KMS-11 (cell line): ENCODE measurements around the gene DBN1.

Experiments used
- H2AFZ ChIP-seq: fragments of 200-600 bp; sonication (generic); 2 replicates; pipeline ENCODE4 v1.6.1; 2016; ENCODE audit warnings: antibody characterized with exemption, mixed run types, low read depth
- H3K27ac ChIP-seq: fragments of 200-600 bp; sonication (generic); 2 replicates; pipeline ENCODE4 v1.6.1; 2016; ENCODE audit warnings: mild to moderate bottlenecking, mixed run types
- H3K27me3 ChIP-seq: fragments of 200-600 bp; sonication (generic); 2 replicates; pipeline ENCODE4 v1.6.1; 2017; ENCODE audit warnings: mild to moderate bottlenecking, low read depth, mixed run types, moderate library complexity; ENCODE audit not compliant: insufficient read depth
- H3K36me3 ChIP-seq: fragments of 200-600 bp; sonication (generic); 2 replicates; pipeline ENCODE4 v1.6.1; 2017; ENCODE audit warnings: mild to moderate bottlenecking, mixed run types; ENCODE audit not compliant: insufficient read depth
- H3K4me1 ChIP-seq: fragments of 200-600 bp; sonication (generic); 2 replicates; pipeline ENCODE4 v1.6.1; 2016; ENCODE audit warnings: mild to moderate bottlenecking, low read depth, mixed run types; ENCODE audit not compliant: poor library complexity, severe bottlenecking
- H3K4me2 ChIP-seq: fragments of 200-600 bp; sonication (generic); 2 replicates; pipeline ENCODE4 v1.7.0; 2016; ENCODE audit warnings: mild to moderate bottlenecking, mixed run types
- H3K4me3 ChIP-seq: fragments of 200-600 bp; sonication (generic); IDR thresholded peaks from 2 replicates; pipeline ENCODE4 v1.6.1; 2017; ENCODE audit warnings: low read depth, low read length, mixed read lengths; ENCODE audit not compliant: insufficient read depth
- H3K79me2 ChIP-seq: fragments of 200-600 bp; sonication (generic); 2 replicates; pipeline ENCODE4 v1.6.1; 2016; ENCODE audit warnings: low read depth, mixed run types; ENCODE audit not compliant: insufficient read depth
- H3K9ac ChIP-seq: fragments of 200-600 bp; sonication (generic); 2 replicates; pipeline ENCODE4 v1.6.1; 2016; ENCODE audit warnings: mild to moderate bottlenecking, mixed run types
- H4K20me1 ChIP-seq: fragments of 200-600 bp; sonication (generic); 2 replicates; pipeline ENCODE4 v1.6.1; 2016; ENCODE audit warnings: mild to moderate bottlenecking, mixed run types; ENCODE audit not compliant: insufficient read depth
- CTCF ChIP-seq: fragments of 200-600 bp; sonication (generic); conservative IDR thresholded peaks from 2 replicates; pipeline ENCODE4 v1.6.1; 2017; ENCODE audit warnings: low read depth, mild to moderate bottlenecking, antibody characterized with exemption, low read length, moderate library complexity, mixed read lengths

Gene DBN1

GRCh38 chr5:177509991-177510566 lies 36.6 kb upstream of the DBN1 start:
- Histone ChIP-seq H3K9ac (no peak overlapping the region), H3K27ac (no peak overlapping the region), H2AFZ (no peak overlapping the region), H3K4me3 (no peak overlapping the region), H4K20me1 (no peaks in the 10 kb centered on the region), H3K79me2 (no peaks in the 10 kb centered on the region), H3K27me3 (no peaks in the 10 kb centered on the region), H3K4me2 (no peak overlapping the region), H3K4me1 (no peaks in the 10 kb centered on the region), H3K36me3 (no peaks in the 10 kb centered on the region)
- no peak for TF ChIP-seq CTCF

GRCh38 chr5:177509381-177509951 lies 36.0 kb upstream of the DBN1 start, which contains the start of gene DOK3:
Gene DOK3 (minus strand): TSS chr5:177509826. CDS start chr5:177509540, 286 bp downstream.
- H3K4me2 ChIP-seq, result no peak within 1 kb of the TSS
- no peaks in the 10 kb centered on the region for H3K36me3 ChIP-seq
- H3K9ac ChIP-seq, result no peak within 1 kb of the TSS
- H3K27me3 ChIP-seq, result no peaks in the 10 kb centered on the region
- no peak for TF ChIP-seq CTCF
- no peaks in the 10 kb centered on the region for H3K79me2 ChIP-seq
- no peak within 1 kb of the TSS for H2AFZ ChIP-seq
- no peak within 1 kb of the TSS for H3K4me3 ChIP-seq
- H4K20me1 ChIP-seq, result no peaks in the 10 kb centered on the region
- no peak within 1 kb of the TSS for H3K27ac ChIP-seq
- no peaks in the 10 kb centered on the region for H3K4me1 ChIP-seq

GRCh38 chr5:177508837-177509236 lies 35.4 kb upstream of the DBN1 start:
- no peak for TF ChIP-seq CTCF
- no peaks in the 10 kb centered on the region for H3K36me3 ChIP-seq
- no peak overlapping the region for H3K4me2 ChIP-seq
- H4K20me1 ChIP-seq, result no peaks in the 10 kb centered on the region
- no peak overlapping the region for H3K27ac ChIP-seq
- no peaks in the 10 kb centered on the region for H3K79me2 ChIP-seq
- no peak overlapping the region for H3K4me3 ChIP-seq
- no peak overlapping the region for H3K9ac ChIP-seq
- H2AFZ ChIP-seq, result no peak overlapping the region
- H3K27me3 ChIP-seq, result no peaks in the 10 kb centered on the region
- no peaks in the 10 kb centered on the region for H3K4me1 ChIP-seq

DNA sequence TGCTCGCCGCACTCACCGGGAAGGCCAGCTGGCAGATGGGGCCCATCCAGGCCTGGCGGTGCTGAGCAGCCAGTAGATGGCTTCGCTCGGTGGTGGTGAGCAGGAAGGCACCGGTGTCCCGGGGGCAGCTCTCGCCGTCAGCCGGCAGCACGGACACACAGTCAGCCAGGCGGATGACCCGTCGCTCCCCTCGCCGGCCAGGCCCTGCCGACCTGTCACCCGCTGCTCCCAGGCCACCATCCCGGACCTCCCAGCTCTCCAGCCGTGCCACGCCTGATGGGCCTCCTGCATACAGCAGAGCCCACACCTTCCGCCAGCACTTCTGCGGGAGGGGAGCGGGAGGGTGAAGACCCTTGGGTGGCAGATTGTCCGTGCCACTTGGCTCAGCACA lies 34.8 kb upstream of the DBN1 start:
- H3K27ac ChIP-seq, result no peak overlapping the region
- H3K36me3 ChIP-seq, result no peaks in the 10 kb centered on the region

More for the DNA sequence above, 34.8 kb upstream of the DBN1 start:
- Histone ChIP-seq H3K79me2 (no peaks in the 10 kb centered on the region), H3K4me2 (no peak overlapping the region), H3K9ac (no peak overlapping the region), H2AFZ (no peak overlapping the region), H3K4me3 (no peak overlapping the region), H3K27me3 (no peaks in the 10 kb centered on the region), H4K20me1 (no peaks in the 10 kb centered on the region), H3K4me1 (no peaks in the 10 kb centered on the region)
- no peak for TF ChIP-seq CTCF
